Activated B cell treated with CpG ODN at 0.5 μM for 24 hours (primary cell): Measurements from ENCODE around the gene M1AP. TPM values are rescaled to one million over a fixed set of nuclear protein-coding genes. Genes with fewer than 3 reads are reported as not detected.

Source experiments
- ATAC-seq: fragments of 200-7000 bp; cut with Tn5 transposase; one replicate; pipeline ENCODE4 v1.10.0; 2021; ENCODE audit warnings: low read depth, mild to moderate bottlenecking, moderate library complexity
- CTCF ChIA-PET: fragments of 350-600 bp; sonication (Branson Sonifier 250); formaldehyde crosslinking; loops from one replicate; lab custom pipeline; 2021; ENCODE audit warnings: antibody characterized with exemption; lab: Charles Lee
- POLR2A ChIA-PET: fragments of 350-600 bp; sonication (Branson Sonifier 250); formaldehyde crosslinking; loops from one replicate; lab custom pipeline; 2021; ENCODE audit warnings: antibody characterized with exemption; lab: Charles Lee
- DNase-seq: peaks from one replicate; pipeline ENCODE4 v3.0.0; 2022
- H3K27ac Mint-ChIP-seq: one replicate; pipeline ENCODE4 v1.8.0; 2020; ENCODE audit warnings: mixed read lengths
- H3K27me3 Mint-ChIP-seq: one replicate; pipeline ENCODE4 v1.8.0; 2021; ENCODE audit warnings: mixed read lengths
- H3K36me3 Mint-ChIP-seq: one replicate; pipeline ENCODE4 v1.8.0; 2021; ENCODE audit warnings: low read depth, mixed read lengths
- H3K4me1 Mint-ChIP-seq: one replicate; pipeline ENCODE4 v1.8.0; 2021; ENCODE audit warnings: mixed read lengths
- H3K4me3 Mint-ChIP-seq: one replicate; pipeline ENCODE4 v1.8.0; 2020; ENCODE audit warnings: mild to moderate bottlenecking, mixed read lengths
- H3K9me3 Mint-ChIP-seq: one replicate; pipeline ENCODE4 v1.8.0; 2020; ENCODE audit warnings: mixed read lengths
- intact Hi-C: fragments of 100-400 bp; cut with micrococcal nuclease; formaldehyde crosslinking; loops from one replicate; pipeline ENCODE4 v1.15.1; 2024
- total RNA-seq: library from RNA; stranded (reverse); gene quantifications from 2 replicates; pipeline ENCODE4 v1.2.3, GENCODE V29; 2022
- TF ChIP-seq, protein P1 (sequence below): fragments of 200-600 bp; IDR thresholded peaks from one replicate; pipeline ENCODE4 v1.8.0; 2022; ENCODE audit warnings: antibody characterized with exemption, mild to moderate bottlenecking

M1AP gene
- total RNA-seq, 1 donor from 2014 or later: not detected

- ATAC-seq (no peak), DNase-seq (no peak)
- Mint-ChIP-seq H3K4me3 (no peak overlapping the region), H3K27me3 (peaks cover 20% of the 10 kb centered on the region), H3K27ac (no peak overlapping the region), H3K36me3 (peaks cover 21% of the 10 kb centered on the region), H3K4me1 (peaks cover 36% of the 10 kb centered on the region), H3K9me3 (no peaks in the 10 kb centered on the region)
- ChIA-PET POLR2A (interaction anchor here (0.7 to 5.6 kb wide), 6 partner anchors 14 to 1452 kb away, joined by 3 to 63 read pairs (median 4); partner anchors contain the start of genes AUP1, DQX1, HTRA2 and WBP1), CTCF (interaction anchor here (1.5 kb wide), 1 partner anchor 27 kb away, joined by 4 read pairs; the partner anchor contains the start of genes CCDC142 and TTC31)
- TF ChIP-seq, protein P1, sequence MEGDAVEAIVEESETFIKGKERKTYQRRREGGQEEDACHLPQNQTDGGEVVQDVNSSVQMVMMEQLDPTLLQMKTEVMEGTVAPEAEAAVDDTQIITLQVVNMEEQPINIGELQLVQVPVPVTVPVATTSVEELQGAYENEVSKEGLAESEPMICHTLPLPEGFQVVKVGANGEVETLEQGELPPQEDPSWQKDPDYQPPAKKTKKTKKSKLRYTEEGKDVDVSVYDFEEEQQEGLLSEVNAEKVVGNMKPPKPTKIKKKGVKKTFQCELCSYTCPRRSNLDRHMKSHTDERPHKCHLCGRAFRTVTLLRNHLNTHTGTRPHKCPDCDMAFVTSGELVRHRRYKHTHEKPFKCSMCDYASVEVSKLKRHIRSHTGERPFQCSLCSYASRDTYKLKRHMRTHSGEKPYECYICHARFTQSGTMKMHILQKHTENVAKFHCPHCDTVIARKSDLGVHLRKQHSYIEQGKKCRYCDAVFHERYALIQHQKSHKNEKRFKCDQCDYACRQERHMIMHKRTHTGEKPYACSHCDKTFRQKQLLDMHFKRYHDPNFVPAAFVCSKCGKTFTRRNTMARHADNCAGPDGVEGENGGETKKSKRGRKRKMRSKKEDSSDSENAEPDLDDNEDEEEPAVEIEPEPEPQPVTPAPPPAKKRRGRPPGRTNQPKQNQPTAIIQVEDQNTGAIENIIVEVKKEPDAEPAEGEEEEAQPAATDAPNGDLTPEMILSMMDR: no peak
- intact Hi-C loops: loop anchor here (10.0 kb wide), 1 partner anchor 335 kb away; the partner anchor contains the start of gene MOB1A
These were observed 137.9 kb downstream of the M1AP start for GRCh38 chr2:74510272-74510671.

DNA sequence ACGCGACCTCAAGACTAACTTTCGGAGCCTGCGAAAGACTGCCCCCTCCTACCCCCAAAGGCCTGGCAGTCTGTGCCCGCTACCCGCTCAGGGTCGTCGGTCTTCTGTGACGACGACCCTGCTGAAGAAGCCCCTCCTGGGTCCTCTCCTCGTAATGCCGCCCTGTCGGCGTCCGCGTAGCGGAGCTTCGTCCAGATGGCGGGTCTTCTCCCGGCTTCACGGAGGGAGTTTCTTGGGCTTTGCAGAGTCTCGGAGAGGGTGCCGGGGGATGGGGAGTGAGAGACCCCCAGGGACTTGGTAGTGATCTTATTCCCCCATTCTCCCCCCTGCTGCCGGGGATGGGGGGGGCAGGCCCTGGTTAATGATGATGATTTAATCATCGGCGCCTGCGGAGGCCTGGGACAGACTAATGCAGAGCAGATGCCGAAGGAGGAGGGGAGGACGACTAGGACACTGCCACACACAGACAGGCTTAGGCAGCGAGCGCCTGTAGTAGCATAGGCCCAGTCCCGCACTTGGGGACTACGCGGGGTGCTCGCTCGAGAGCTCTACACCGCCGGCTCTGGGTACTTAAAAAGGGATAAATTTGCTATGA lies 140.1 kb downstream of the M1AP start:
- POLR2A ChIA-PET: interaction anchor here (0.5 to 5.6 kb wide), 17 partner anchors 8 to 317 kb away, joined by 3 to 63 read pairs (median 7); partner anchors contain the start of genes AUP1, CCDC142, DQX1 and HTRA2
- H3K4me1 Mint-ChIP-seq: peaks cover 47% of the 10 kb centered on the region
- ATAC-seq: peak; percentile 10

More for the DNA sequence above, 140.1 kb downstream of the M1AP start:
- Mint-ChIP-seq H3K27me3 (peaks cover 24% of the 10 kb centered on the region), H3K27ac (peak overlapping the region; percentile 100), H3K36me3 (peaks cover 33% of the 10 kb centered on the region), H3K9me3 (no peaks in the 10 kb centered on the region), H3K4me3 (peak overlapping the region; percentile 96)
- intact Hi-C loops: loop anchor here (1.0 to 10.0 kb wide), 10 partner anchors 8 to 327 kb away; partner anchors contain the start of genes AUP1, DOK1, HK2 and HTRA2
- CTCF ChIA-PET: interaction anchor here (1.0 to 3.2 kb wide), 6 partner anchors 8 to 80 kb away, joined by 3 to 30 read pairs (median 8); partner anchors contain the start of genes CCDC142 and TTC31
- TF ChIP-seq, protein P1: no peak
- no peak for DNase-seq

Other genes with a start within 250 kb of the M1AP start
- gene C2orf81, start 226.7 kb downstream of the M1AP start, total RNA-seq: 3.9 and 5.5 TPM in 2 replicates
- gene WDR54, start 226.6 kb downstream of the M1AP start, total RNA-seq: 32.3 and 33.5 TPM in 2 replicates
- gene RTKN, start 206.4 kb downstream of the M1AP start, total RNA-seq: 8.3 and 11.6 TPM in 2 replicates
- 47.9 and 51.3 TPM in 2 replicates for gene INO80B, start 193.2 kb downstream of the M1AP start, total RNA-seq
- gene WBP1, start 189.9 kb downstream of the M1AP start, total RNA-seq: 61.4 and 65.3 TPM in 2 replicates
- gene MOGS, start 182.9 kb downstream of the M1AP start, total RNA-seq: 70.8 and 85.7 TPM in 2 replicates
- gene MRPL53, start 175.7 kb downstream of the M1AP start, total RNA-seq: 86.9 and 98.8 TPM in 2 replicates
- gene CCDC142, start 165.3 kb downstream of the M1AP start, total RNA-seq: 29.3 and 40.4 TPM in 2 replicates
- 41.9 and 49.1 TPM in 2 replicates for gene TTC31, start 165.2 kb downstream of the M1AP start, total RNA-seq
- 0.69 and 1.2 TPM in 2 replicates for gene LBX2, start 148.7 kb downstream of the M1AP start, total RNA-seq
- 29.3 and 34.7 TPM in 2 replicates for gene PCGF1, start 140.6 kb downstream of the M1AP start, total RNA-seq
- not detected in 2 replicates for gene TLX2, start 133.9 kb downstream of the M1AP start, total RNA-seq
- 0.51 and 0.73 TPM in 2 replicates for gene DQX1, start 122.1 kb downstream of the M1AP start, total RNA-seq
- gene AUP1, start 118.6 kb downstream of the M1AP start, total RNA-seq: 167 and 177 TPM in 2 replicates
- 49.4 and 53.1 TPM in 2 replicates for gene HTRA2, start 118.4 kb downstream of the M1AP start, total RNA-seq
- 1.4 and 2.3 TPM in 2 replicates for gene LOXL3, start 94.4 kb downstream of the M1AP start, total RNA-seq
- gene DOK1, start 93.6 kb downstream of the M1AP start, total RNA-seq: 33.8 and 35.1 TPM in 2 replicates
- gene SEMA4F, start 5.9 kb upstream of the M1AP start, total RNA-seq: 10.2 and 11.6 TPM in 2 replicates
- 14.5 and 15.3 TPM in 2 replicates for gene HK2, start 185.8 kb upstream of the M1AP start, total RNA-seq